HL-60 (cell line): ENCODE measurements around the gene OTOL1.

Experiments used
- POLR2AphosphoS5 ChIP-seq: IDR thresholded peaks from 2 replicates; pipeline ENCODE4 v1.6.1; 2012; ENCODE audit warnings: low read depth
- TF ChIP-seq, protein P1 (sequence below): IDR thresholded peaks from one replicate; pipeline ENCODE4 v1.5.1; 2011; ENCODE audit warnings: low read length, control low read depth, inconsistent platforms; ENCODE audit not compliant: insufficient read depth

DNA sequence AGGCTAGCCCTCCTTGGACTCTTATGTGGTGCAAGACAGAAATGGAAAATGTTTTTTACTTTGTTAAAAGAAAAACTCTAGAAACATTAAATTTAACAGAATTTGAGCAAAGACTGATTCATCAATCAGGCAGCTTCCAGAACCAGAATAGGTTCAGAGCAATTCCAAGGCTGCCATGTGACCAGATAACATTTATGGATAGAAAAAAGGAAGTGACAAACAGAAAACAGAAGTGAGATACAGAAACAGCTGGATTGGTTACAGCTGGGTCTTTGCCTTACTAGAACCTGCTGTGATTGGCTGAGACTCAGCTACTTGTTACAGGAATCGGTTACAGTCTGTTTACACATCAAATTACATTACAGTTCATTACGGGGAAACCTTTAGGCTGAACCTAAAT lies 22.5 kb upstream of the OTOL1 start:
- TF ChIP-seq, protein P1, sequence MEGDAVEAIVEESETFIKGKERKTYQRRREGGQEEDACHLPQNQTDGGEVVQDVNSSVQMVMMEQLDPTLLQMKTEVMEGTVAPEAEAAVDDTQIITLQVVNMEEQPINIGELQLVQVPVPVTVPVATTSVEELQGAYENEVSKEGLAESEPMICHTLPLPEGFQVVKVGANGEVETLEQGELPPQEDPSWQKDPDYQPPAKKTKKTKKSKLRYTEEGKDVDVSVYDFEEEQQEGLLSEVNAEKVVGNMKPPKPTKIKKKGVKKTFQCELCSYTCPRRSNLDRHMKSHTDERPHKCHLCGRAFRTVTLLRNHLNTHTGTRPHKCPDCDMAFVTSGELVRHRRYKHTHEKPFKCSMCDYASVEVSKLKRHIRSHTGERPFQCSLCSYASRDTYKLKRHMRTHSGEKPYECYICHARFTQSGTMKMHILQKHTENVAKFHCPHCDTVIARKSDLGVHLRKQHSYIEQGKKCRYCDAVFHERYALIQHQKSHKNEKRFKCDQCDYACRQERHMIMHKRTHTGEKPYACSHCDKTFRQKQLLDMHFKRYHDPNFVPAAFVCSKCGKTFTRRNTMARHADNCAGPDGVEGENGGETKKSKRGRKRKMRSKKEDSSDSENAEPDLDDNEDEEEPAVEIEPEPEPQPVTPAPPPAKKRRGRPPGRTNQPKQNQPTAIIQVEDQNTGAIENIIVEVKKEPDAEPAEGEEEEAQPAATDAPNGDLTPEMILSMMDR: no peak
- no peak for TF ChIP-seq POLR2AphosphoS5
